Right lobe of liver (tissue), 4 donors: ENCODE results near the gene PRKAR2B.

Experiments used
- CTCF ChIP-seq, 4 donors: fragments of 200-600 bp in 3 of 4; fragments of 450-650 bp in 1 of 4; IDR thresholded peaks; one replicate each; pipeline versions ENCODE4 v1.5.1 to v1.8.0; 2016 to 2022; ENCODE audit warnings: antibody characterized with exemption in 4 of 4, mild to moderate bottlenecking in 2 of 4
- POLR2A ChIP-seq: fragments of 450-650 bp; IDR thresholded peaks from one replicate; pipeline ENCODE4 v1.6.1; 2017; ENCODE audit warnings: antibody characterized with exemption, mild to moderate bottlenecking
- donor health status: DM: no; HTN: no; CAD: no.
- donor health status: DM: no; HTN: no; CAD: no.
- donor health status: DM: no; HTN: yes; CAD: no.

GRCh38 chr7:107151538-107151937 lies 107.0 kb downstream of the PRKAR2B start:
- TF ChIP-seq CTCF (IDR thresholded peaks at IDR 0.05) (no peak), POLR2A (no peak)
